T-helper 1 cell treated with Interleukin-12 subunit alpha and Interleukin-12 subunit beta and Interleukin-4 antibody, amounts not matched to agents 30 μg/mL and 1 μg/mL, for 36 hours (primary cell): ENCODE measurements around the gene CST6.
"Not testable (repeated sequence)": the region's sequence is repeated elsewhere in the genome, so short reads cannot be mapped to it uniquely, and the experiment has no call there.

Experiments
- H3K27ac Mint-ChIP-seq: one replicate; pipeline ENCODE4 v1.8.0; 2021; ENCODE audit warnings: mild to moderate bottlenecking, mixed read lengths
- H3K27me3 Mint-ChIP-seq: one replicate; pipeline ENCODE4 v1.8.0; 2021; ENCODE audit warnings: low read depth, mixed read lengths
- H3K36me3 Mint-ChIP-seq: one replicate; pipeline ENCODE4 v1.8.0; 2021; ENCODE audit warnings: low read depth, mixed read lengths
- H3K4me1 Mint-ChIP-seq: one replicate; pipeline ENCODE4 v1.8.0; 2021; ENCODE audit warnings: low read depth, mixed read lengths
- H3K4me3 Mint-ChIP-seq: one replicate; pipeline ENCODE4 v1.8.0; 2021; ENCODE audit warnings: mild to moderate bottlenecking, moderate library complexity, mixed read lengths
- H3K9me3 Mint-ChIP-seq: one replicate; pipeline ENCODE4 v1.8.0; 2021; ENCODE audit warnings: mixed read lengths

The CST6 gene

GRCh38 chr11:66016793-66017177, 5.0 kb downstream of the CST6 start:
- Mint-ChIP-seq H3K36me3 (no peaks in the 10 kb centered on the region), H3K27ac (no peak overlapping the region), H3K9me3 (no peaks in the 10 kb centered on the region), H3K4me1 (no peaks in the 10 kb centered on the region), H3K4me3 (no peak overlapping the region), H3K27me3 (peaks cover 14% of the 10 kb centered on the region)

GRCh38 chr11:66017321-66017720, 5.5 kb downstream of the CST6 start:
- no peaks in the 10 kb centered on the region for H3K4me1 Mint-ChIP-seq
- H3K4me3 Mint-ChIP-seq: no peak overlapping the region
- peaks cover 14% of the 10 kb centered on the region for H3K27me3 Mint-ChIP-seq
- peak overlapping the region; percentile 31 for H3K27ac Mint-ChIP-seq
- H3K9me3 Mint-ChIP-seq: no peaks in the 10 kb centered on the region
- no peaks in the 10 kb centered on the region for H3K36me3 Mint-ChIP-seq

- Mint-ChIP-seq H3K27ac (no peak overlapping the region), H3K4me3 (no peak overlapping the region), H3K4me1 (peaks cover 5% of the 10 kb centered on the region), H3K9me3 (no peaks in the 10 kb centered on the region), H3K36me3 (no peaks in the 10 kb centered on the region), H3K27me3 (peaks cover 10% of the 10 kb centered on the region)
Measured at GRCh38 chr11:66020212-66020611, 8.4 kb downstream of the CST6 start.

GRCh38 chr11:66020618-66021357, 9.0 kb downstream of the CST6 start:
- peaks cover 10% of the 10 kb centered on the region for H3K27me3 Mint-ChIP-seq
- no peaks in the 10 kb centered on the region for H3K36me3 Mint-ChIP-seq
- peaks cover 5% of the 10 kb centered on the region for H3K4me1 Mint-ChIP-seq
- no peak overlapping the region for H3K4me3 Mint-ChIP-seq
- H3K27ac Mint-ChIP-seq: no peak overlapping the region
- H3K9me3 Mint-ChIP-seq: no peaks in the 10 kb centered on the region

GRCh38 chr11:66022401-66023185, 10.8 kb downstream of the CST6 start:
- Mint-ChIP-seq H3K27ac (no peak overlapping the region), H3K4me1 (peaks cover 5% of the 10 kb centered on the region), H3K4me3 (peak overlapping the region; percentile 30), H3K27me3 (peaks cover 10% of the 10 kb centered on the region), H3K9me3 (no peaks in the 10 kb centered on the region), H3K36me3 (no peaks in the 10 kb centered on the region)

GRCh38 chr11:66023186-66023440, 11.3 kb downstream of the CST6 start:
- H3K9me3 Mint-ChIP-seq, H3K36me3 Mint-ChIP-seq, H3K4me3 Mint-ChIP-seq, H3K4me1 Mint-ChIP-seq, H3K27me3 Mint-ChIP-seq, H3K27ac Mint-ChIP-seq: not testable (repeated sequence)

- no peaks in the 10 kb centered on the region for H3K36me3 Mint-ChIP-seq
- peaks cover 5% of the 10 kb centered on the region for H3K4me1 Mint-ChIP-seq
- no peaks in the 10 kb centered on the region for H3K9me3 Mint-ChIP-seq
- H3K4me3 Mint-ChIP-seq: no peak within 1 kb of the TSS
- H3K27ac Mint-ChIP-seq: no peak within 1 kb of the TSS
- peaks cover 10% of the 10 kb centered on the region for H3K27me3 Mint-ChIP-seq
Measured at GRCh38 chr11:66026017-66026529, 14.3 kb downstream of the CST6 start, which contains the start of gene CATSPER1. CATSPER1 (minus strand) TSS chr11:66026479; CDS start chr11:66026379, 100 bp downstream.

- no peak overlapping the region for H3K4me3 Mint-ChIP-seq
- H3K27me3 Mint-ChIP-seq: peaks cover 3% of the 10 kb centered on the region
- no peaks in the 10 kb centered on the region for H3K36me3 Mint-ChIP-seq
- no peaks in the 10 kb centered on the region for H3K4me1 Mint-ChIP-seq
- H3K27ac Mint-ChIP-seq: no peak overlapping the region
- H3K9me3 Mint-ChIP-seq: no peaks in the 10 kb centered on the region
Measured at GRCh38 chr11:66032957-66033735, 21.3 kb downstream of the CST6 start.

- no peaks in the 10 kb centered on the region for H3K36me3 Mint-ChIP-seq
- H3K9me3 Mint-ChIP-seq: no peaks in the 10 kb centered on the region
- H3K27me3 Mint-ChIP-seq: peaks cover 8% of the 10 kb centered on the region
- H3K4me1 Mint-ChIP-seq: no peaks in the 10 kb centered on the region
- no peak overlapping the region for H3K27ac Mint-ChIP-seq
- H3K4me3 Mint-ChIP-seq: no peak overlapping the region
Measured at GRCh38 chr11:66035653-66036333, 24.0 kb downstream of the CST6 start.

- Mint-ChIP-seq H3K9me3 (no peaks in the 10 kb centered on the region), H3K27me3 (peaks cover 8% of the 10 kb centered on the region), H3K4me1 (no peaks in the 10 kb centered on the region), H3K36me3 (no peaks in the 10 kb centered on the region), H3K4me3 (no peak overlapping the region), H3K27ac (no peak overlapping the region)
Measured at GRCh38 chr11:66036334-66036710, 24.5 kb downstream of the CST6 start.

GRCh38 chr11:66037327-66037726, 25.5 kb downstream of the CST6 start:
- H3K27ac Mint-ChIP-seq: no peak overlapping the region
- no peaks in the 10 kb centered on the region for H3K9me3 Mint-ChIP-seq
- no peak overlapping the region for H3K4me3 Mint-ChIP-seq
- no peaks in the 10 kb centered on the region for H3K4me1 Mint-ChIP-seq
- H3K36me3 Mint-ChIP-seq: no peaks in the 10 kb centered on the region
- peaks cover 8% of the 10 kb centered on the region for H3K27me3 Mint-ChIP-seq

- H3K9me3 Mint-ChIP-seq: no peaks in the 10 kb centered on the region
- peaks cover 6% of the 10 kb centered on the region for H3K27me3 Mint-ChIP-seq
- H3K4me3 Mint-ChIP-seq: no peak overlapping the region
- peaks cover 4% of the 10 kb centered on the region for H3K4me1 Mint-ChIP-seq
- no peak overlapping the region for H3K27ac Mint-ChIP-seq
- no peaks in the 10 kb centered on the region for H3K36me3 Mint-ChIP-seq
Measured at GRCh38 chr11:66039765-66040164, 28.0 kb downstream of the CST6 start.

GRCh38 chr11:66042227-66042995, 30.6 kb downstream of the CST6 start:
- Mint-ChIP-seq H3K27ac (no peak overlapping the region), H3K36me3 (no peaks in the 10 kb centered on the region), H3K9me3 (no peaks in the 10 kb centered on the region), H3K27me3 (peaks cover 5% of the 10 kb centered on the region), H3K4me3 (no peak overlapping the region), H3K4me1 (peaks cover 9% of the 10 kb centered on the region)
